ENCODE results near the gene BIRC6.
"Not testable (repeated sequence)": the region's sequence is repeated elsewhere in the genome, so short reads cannot be mapped to it uniquely, and the experiment has no call there.

BIRC6 gene

DNA sequence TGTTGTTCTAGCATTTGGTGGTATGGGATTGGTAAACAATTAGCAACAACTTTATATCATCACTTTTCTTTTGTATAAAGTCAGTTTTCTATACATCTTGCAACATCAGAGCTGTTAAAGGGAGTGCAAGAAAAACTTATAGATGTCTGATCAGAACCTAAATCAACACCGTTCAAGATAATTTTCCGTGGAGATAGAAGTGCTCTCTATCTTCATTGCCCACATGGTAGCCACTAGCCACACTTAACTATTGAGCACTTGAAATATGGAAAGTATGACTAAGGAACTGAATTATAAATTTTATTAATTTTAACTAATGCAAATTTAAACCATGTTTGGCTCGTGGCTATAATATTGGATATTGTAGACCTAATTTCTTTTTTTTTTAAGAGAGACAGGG lies 276.2 kb downstream of the BIRC6 start:
- Histone ChIP-seq H3K36me3 (ENCODE audit: control insufficient read depth in 2 of 2, insufficient read depth in 2 of 2, low read length in 2 of 2) (peaks cover 8 to 23% of the 10 kb centered on the region in 2 donors), H3K9me3 (ENCODE audit: control insufficient read depth in 2 of 2, low read length in 2 of 2) (no peaks in the 10 kb centered on the region), H3K4me1 (ENCODE audit: control insufficient read depth, insufficient read depth, low read length) (peaks cover 5% of the 10 kb centered on the region), H3K27me3 (ENCODE audit: control insufficient read depth in 1 of 2, insufficient read depth in 2 of 2, low read length in 2 of 2) (no peaks in the 10 kb centered on the region), H3K4me3 (ENCODE audit: low read length in 2 of 2) (no peak overlapping the region), H3K27ac (ENCODE audit: low read length) (no peak overlapping the region), H3K9ac (ENCODE audit: low read length in 2 of 2) (no peak overlapping the region)

DNA sequence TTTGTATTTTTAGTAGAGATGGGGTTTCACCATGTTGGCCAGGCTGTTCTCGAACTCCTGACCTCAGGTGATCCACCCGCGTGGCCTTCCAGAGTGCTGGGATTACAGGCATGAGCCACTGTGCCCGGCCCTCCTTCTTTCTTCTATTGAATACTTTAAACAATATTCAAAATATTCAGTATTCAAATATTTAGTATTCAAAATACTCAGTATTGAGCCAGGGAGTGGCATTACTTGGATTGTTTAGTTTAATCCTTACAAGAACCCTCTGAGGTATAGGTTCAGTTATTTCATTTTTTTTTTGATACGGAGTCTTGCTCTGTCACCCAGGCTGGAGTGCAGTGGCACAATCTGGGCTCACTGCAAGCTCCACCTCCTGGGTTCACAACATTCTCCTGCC lies 281.7 kb downstream of the BIRC6 start:
- H3K27ac ChIP-seq (ENCODE audit: low read length); H3K9me3 ChIP-seq (ENCODE audit: control insufficient read depth in 2 of 2, low read length in 2 of 2); H3K9ac ChIP-seq (ENCODE audit: low read length in 2 of 2); H3K4me3 ChIP-seq (ENCODE audit: low read length in 2 of 2); H3K4me1 ChIP-seq (ENCODE audit: control insufficient read depth, insufficient read depth, low read length); H3K27me3 ChIP-seq (ENCODE audit: control insufficient read depth in 1 of 2, insufficient read depth in 2 of 2, low read length in 2 of 2): not testable (repeated sequence)
- H3K36me3 ChIP-seq (ENCODE audit: control insufficient read depth in 2 of 2, insufficient read depth in 2 of 2, low read length in 2 of 2): peaks cover 17 to 36% of the 10 kb centered on the region in 2 donors

GRCh38 chr2:32641180-32641579 lies 284.4 kb downstream of the BIRC6 start:
- H3K27ac ChIP-seq (ENCODE audit: low read length): no peak overlapping the region
- no peak overlapping the region for H3K9ac ChIP-seq (ENCODE audit: low read length in 2 of 2)
- H3K36me3 ChIP-seq (ENCODE audit: control insufficient read depth in 2 of 2, insufficient read depth in 2 of 2, low read length in 2 of 2): peaks cover 17 to 30% of the 10 kb centered on the region in 2 donors
- no peaks in the 10 kb centered on the region for H3K9me3 ChIP-seq (ENCODE audit: control insufficient read depth in 2 of 2, low read length in 2 of 2)
- no peaks in the 10 kb centered on the region for H3K4me1 ChIP-seq (ENCODE audit: control insufficient read depth, insufficient read depth, low read length)
- H3K4me3 ChIP-seq (ENCODE audit: low read length in 2 of 2): no peak overlapping the region
- no peaks in the 10 kb centered on the region for H3K27me3 ChIP-seq (ENCODE audit: control insufficient read depth in 1 of 2, insufficient read depth in 2 of 2, low read length in 2 of 2)

DNA sequence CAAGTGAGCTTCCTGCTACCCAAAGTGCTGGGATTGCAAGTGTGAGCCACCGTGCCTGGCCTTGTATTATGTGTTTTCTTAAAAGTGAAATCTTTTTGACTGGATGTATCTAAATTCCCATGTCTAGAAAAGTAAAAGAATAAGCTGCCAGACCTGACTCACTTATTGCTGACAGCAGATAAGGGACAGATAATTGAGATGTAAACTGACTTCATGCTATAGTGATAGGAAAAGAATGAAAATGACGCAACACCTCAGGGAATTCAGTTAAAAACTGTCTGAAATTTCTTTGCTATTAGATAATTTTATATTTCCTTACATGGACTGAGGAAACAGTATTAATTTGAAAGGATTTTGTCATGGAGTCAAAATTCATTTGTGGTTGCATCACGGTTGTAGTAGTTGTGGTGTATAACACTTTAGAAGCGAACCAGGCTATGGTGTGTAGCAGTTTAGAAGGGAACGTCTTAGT lies 290.4 kb downstream of the BIRC6 start:
- Histone ChIP-seq H3K36me3 (ENCODE audit: control insufficient read depth in 2 of 2, insufficient read depth in 2 of 2, low read length in 2 of 2) (peaks cover 11 to 12% of the 10 kb centered on the region in 2 donors), H3K9me3 (ENCODE audit: control insufficient read depth in 2 of 2, low read length in 2 of 2) (no peaks in the 10 kb centered on the region), H3K4me1 (ENCODE audit: control insufficient read depth, insufficient read depth, low read length) (no peaks in the 10 kb centered on the region), H3K9ac (ENCODE audit: low read length in 2 of 2) (no peak overlapping the region), H3K27me3 (ENCODE audit: control insufficient read depth in 1 of 2, insufficient read depth in 2 of 2, low read length in 2 of 2) (no peaks in the 10 kb centered on the region), H3K27ac (ENCODE audit: low read length) (no peak overlapping the region), H3K4me3 (ENCODE audit: low read length in 2 of 2) (no peak overlapping the region)

DNA sequence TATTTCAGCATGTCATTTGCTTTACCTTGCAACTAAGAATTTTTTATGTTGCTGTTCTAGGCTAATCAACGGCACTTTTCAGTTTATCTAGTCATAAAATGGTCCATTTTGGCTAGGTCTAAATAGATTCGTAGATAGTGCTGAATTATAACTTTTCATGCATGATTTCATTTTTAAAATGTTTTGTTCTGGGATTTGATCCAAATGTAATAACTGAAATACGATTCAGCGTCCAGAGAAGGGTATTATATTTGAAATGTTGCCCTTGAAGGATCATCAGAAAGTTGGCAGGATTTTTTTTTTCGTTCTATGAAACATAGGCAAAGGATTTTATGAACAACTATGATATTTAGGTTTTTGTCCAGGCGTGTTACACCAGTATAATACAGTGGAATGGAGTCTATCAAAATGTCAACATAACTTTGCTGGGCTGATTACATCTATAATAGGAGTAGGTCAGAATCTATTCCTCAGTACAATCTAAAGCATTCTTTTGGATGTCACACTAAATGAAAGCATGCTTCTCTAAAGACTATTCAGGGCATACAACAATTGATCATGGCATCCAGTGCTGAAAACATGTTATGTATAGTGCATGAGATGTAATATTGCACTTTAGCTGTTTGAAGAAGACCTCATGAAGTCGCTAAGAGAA lies 295.9 kb downstream of the BIRC6 start:
- Histone ChIP-seq H3K4me1 (ENCODE audit: control insufficient read depth, insufficient read depth, low read length) (no peaks in the 10 kb centered on the region), H3K9me3 (ENCODE audit: control insufficient read depth in 2 of 2, low read length in 2 of 2) (no peaks in the 10 kb centered on the region), H3K36me3 (ENCODE audit: control insufficient read depth in 2 of 2, insufficient read depth in 2 of 2, low read length in 2 of 2) (peaks cover 3 to 7% of the 10 kb centered on the region in 2 donors), H3K27me3 (ENCODE audit: control insufficient read depth in 1 of 2, insufficient read depth in 2 of 2, low read length in 2 of 2) (no peaks in the 10 kb centered on the region), H3K9ac (ENCODE audit: low read length in 2 of 2) (no peak overlapping the region), H3K27ac (ENCODE audit: low read length) (no peak overlapping the region), H3K4me3 (ENCODE audit: low read length in 2 of 2) (no peak overlapping the region)

- no peak overlapping the region for H3K4me3 ChIP-seq (ENCODE audit: low read length in 2 of 2)
- no peak overlapping the region for H3K9ac ChIP-seq (ENCODE audit: low read length in 2 of 2)
- H3K4me1 ChIP-seq (ENCODE audit: control insufficient read depth, insufficient read depth, low read length): no peaks in the 10 kb centered on the region
- H3K27ac ChIP-seq (ENCODE audit: low read length): no peak overlapping the region
- peaks cover 0 to 5% of the 10 kb centered on the region in 2 donors for H3K36me3 ChIP-seq (ENCODE audit: control insufficient read depth in 2 of 2, insufficient read depth in 2 of 2, low read length in 2 of 2)
- no peaks in the 10 kb centered on the region for H3K9me3 ChIP-seq (ENCODE audit: control insufficient read depth in 2 of 2, low read length in 2 of 2)
- H3K27me3 ChIP-seq (ENCODE audit: control insufficient read depth in 1 of 2, insufficient read depth in 2 of 2, low read length in 2 of 2): no peaks in the 10 kb centered on the region
These were observed 299.2 kb downstream of the BIRC6 start for GRCh38 chr2:32656069-32656468.

GRCh38 chr2:32663864-32664263 lies 307.0 kb downstream of the BIRC6 start:
- Histone ChIP-seq H3K4me3 (ENCODE audit: low read length in 2 of 2) (no peak overlapping the region), H3K9ac (ENCODE audit: low read length in 2 of 2) (no peak overlapping the region), H3K36me3 (ENCODE audit: control insufficient read depth in 2 of 2, insufficient read depth in 2 of 2, low read length in 2 of 2) (peaks cover 0 to 5% of the 10 kb centered on the region in 2 donors), H3K27ac (ENCODE audit: low read length) (no peak overlapping the region), H3K27me3 (ENCODE audit: control insufficient read depth in 1 of 2, insufficient read depth in 2 of 2, low read length in 2 of 2) (no peaks in the 10 kb centered on the region), H3K4me1 (ENCODE audit: control insufficient read depth, insufficient read depth, low read length) (no peaks in the 10 kb centered on the region), H3K9me3 (ENCODE audit: control insufficient read depth in 2 of 2, low read length in 2 of 2) (no peaks in the 10 kb centered on the region)

DNA sequence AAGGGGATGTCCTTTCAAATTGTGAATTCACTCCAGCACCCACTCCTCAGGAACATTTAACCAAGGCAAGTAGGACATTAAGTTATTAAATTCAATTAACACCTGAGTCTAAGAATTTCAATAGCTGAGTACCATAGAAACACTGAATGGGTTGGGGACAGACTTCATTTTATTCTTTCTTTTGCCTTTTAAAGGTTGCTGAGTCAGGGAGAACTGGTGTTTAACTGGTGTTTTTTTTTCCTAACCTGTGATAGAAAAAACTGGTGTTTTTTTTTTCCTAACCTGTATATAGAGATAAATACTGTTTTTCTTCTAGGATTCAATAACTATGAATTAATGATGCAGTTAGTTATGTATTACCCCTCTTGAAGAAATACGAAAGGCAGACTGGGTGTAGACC lies 309.9 kb downstream of the BIRC6 start:
- Histone ChIP-seq H3K4me3 (ENCODE audit: low read length in 2 of 2) (no peak overlapping the region), H3K9me3 (ENCODE audit: control insufficient read depth in 2 of 2, low read length in 2 of 2) (no peaks in the 10 kb centered on the region), H3K36me3 (ENCODE audit: control insufficient read depth in 2 of 2, insufficient read depth in 2 of 2, low read length in 2 of 2) (peaks cover 0 to 2% of the 10 kb centered on the region in 2 donors), H3K9ac (ENCODE audit: low read length in 2 of 2) (no peak overlapping the region), H3K27ac (ENCODE audit: low read length) (no peak overlapping the region), H3K4me1 (ENCODE audit: control insufficient read depth, insufficient read depth, low read length) (no peaks in the 10 kb centered on the region), H3K27me3 (ENCODE audit: control insufficient read depth in 1 of 2, insufficient read depth in 2 of 2, low read length in 2 of 2) (no peaks in the 10 kb centered on the region)

- Histone ChIP-seq H3K27me3 (ENCODE audit: control insufficient read depth in 1 of 2, insufficient read depth in 2 of 2, low read length in 2 of 2) (no peaks in the 10 kb centered on the region), H3K27ac (ENCODE audit: low read length) (no peak overlapping the region), H3K36me3 (ENCODE audit: control insufficient read depth in 2 of 2, insufficient read depth in 2 of 2, low read length in 2 of 2) (peaks cover 0 to 2% of the 10 kb centered on the region in 2 donors), H3K4me3 (ENCODE audit: low read length in 2 of 2) (no peak overlapping the region), H3K9ac (ENCODE audit: low read length in 2 of 2) (no peak overlapping the region), H3K4me1 (ENCODE audit: control insufficient read depth, insufficient read depth, low read length) (no peaks in the 10 kb centered on the region), H3K9me3 (ENCODE audit: control insufficient read depth in 2 of 2, low read length in 2 of 2) (no peaks in the 10 kb centered on the region)
These were observed 311.4 kb downstream of the BIRC6 start for GRCh38 chr2:32668254-32668653.
